GM19455 (cell line): ENCODE measurements around the gene RAB5IF.

ENCODE experiments used
- ATAC-seq: cut with Tn5 transposase; IDR thresholded peaks from one replicate; pipeline ENCODE4 v1.9.1; 2021; ENCODE audit not compliant: unreplicated experiment

RAB5IF gene

DNA sequence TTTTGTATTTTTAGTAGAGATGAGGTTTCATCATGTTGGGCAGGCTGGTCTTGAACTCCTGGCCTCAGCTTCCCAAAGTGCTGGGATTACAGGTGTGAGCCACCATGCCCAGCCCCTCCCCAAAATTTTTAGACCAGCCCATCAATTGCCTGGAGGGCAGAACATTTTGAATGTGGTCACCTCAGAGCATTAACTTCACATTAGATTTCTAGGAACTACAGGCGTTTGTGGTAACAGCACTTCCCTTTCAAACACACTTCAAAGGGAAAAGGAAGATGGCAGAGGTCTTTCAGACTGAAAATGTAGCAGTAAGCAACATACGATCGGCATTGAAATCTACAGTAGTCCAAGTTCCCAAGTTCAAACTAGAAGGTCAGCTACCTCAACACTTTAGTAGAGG lies 52.7 kb downstream of the RAB5IF start:
- no peak for ATAC-seq
